ENCODE measurements around the gene ARHGAP9.
"Not testable (repeated sequence)": the region's sequence is repeated elsewhere in the genome, so short reads cannot be mapped to it uniquely, and the experiment has no call there.

ARHGAP9 gene

DNA sequence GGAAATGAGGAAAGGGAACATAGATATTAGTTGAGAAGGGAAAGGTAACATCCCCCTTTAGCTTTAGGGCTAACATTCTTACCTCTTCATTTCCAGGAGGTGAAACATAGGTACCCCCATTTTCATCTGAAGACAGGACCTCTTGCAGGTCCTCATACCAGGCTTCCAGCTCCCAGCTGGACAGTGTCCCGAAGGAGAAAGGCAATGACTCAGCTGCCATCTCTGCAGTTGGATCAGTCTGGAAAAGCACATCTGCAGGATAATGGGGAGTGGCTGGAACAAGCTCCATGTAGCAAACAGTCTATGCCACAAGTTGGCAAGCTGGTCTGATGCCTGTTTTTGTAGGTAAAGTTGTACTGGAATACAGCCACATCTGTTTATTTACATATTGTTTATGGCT is 37.5 kb upstream of the ARHGAP9 start:
- no peak for DNase-seq

DNA sequence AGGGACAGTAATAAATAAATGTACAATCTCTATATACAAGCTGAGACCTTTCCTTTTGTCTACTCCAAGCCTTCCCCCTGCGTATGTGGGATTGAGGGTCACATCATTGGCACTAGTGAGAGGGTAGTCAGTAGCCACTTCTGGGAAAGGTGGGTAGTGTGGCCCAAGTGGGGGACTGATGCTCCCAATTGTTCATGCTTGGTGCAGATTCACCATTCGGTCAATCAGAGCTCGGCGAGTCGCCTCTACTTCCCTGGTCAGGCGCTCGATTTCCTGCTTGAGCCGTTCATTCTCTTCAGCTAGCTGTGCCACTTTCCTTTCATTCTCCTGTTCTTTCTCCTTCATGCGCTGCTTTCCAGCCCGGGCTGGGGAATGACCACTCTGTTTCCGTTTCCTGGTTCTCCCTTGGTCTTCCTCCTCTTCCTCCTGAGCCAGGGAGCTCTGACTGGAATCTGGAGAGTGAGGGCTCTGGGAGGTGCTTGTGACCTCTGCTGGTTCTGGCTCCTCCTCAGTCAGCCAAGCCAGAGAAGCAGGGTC is 37.0 kb upstream of the ARHGAP9 start:
- DNase-seq = no peak

DNA sequence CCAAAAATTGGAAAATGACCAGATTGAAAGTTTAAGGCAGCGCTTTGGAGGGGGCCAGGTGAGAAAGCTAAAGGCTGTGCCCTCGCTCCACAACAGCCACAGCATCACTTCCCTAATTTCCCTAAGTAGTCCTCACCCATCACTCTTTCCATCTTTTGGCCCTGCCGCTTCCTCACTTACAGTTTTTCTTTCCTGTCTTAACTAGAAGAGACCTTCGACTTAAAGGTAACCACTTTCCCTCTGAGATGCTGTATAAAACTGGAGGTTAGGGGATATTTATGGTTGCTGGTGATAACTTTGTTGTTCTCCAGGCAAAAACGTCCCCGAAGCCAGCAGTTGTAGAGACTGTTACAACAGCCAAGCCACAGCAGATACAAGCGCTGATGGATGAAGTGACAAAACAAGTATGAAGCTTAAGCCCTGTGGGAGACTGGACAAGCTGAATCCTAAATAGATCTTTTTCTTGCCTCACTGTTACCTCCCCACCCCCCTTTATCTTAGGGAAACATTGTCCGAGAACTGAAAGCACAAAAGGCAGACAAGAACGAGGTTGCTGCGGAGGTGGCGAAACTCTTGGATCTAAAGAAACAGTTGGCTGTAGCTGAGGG is 36.4 kb upstream of the ARHGAP9 start:
- DNase-seq = no peak

DNA sequence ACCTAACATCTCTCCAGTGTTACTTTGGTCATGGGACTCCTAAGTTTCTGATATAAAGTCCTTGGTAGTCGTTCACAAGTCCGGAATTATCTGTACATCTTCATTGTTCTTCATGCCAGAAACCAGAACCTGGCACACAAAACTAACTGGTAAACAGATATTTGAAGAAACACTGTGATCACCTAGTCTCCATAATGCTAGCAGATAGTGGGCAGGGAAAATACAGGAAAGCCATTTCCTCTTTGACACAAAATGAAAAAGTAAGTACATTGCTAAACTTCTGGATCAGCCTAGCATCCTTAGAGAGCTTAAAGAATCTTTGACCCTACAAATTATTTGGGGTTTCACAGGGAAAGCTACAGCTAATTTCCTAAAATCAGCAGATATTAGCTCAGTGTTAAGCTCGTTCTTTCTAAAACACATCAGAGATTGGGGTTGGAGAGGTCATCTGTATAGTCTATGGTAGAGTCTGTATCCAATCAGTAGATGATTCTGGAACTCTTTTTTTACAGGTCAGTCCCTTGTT is 35.8 kb upstream of the ARHGAP9 start:
- no peak for DNase-seq

DNA sequence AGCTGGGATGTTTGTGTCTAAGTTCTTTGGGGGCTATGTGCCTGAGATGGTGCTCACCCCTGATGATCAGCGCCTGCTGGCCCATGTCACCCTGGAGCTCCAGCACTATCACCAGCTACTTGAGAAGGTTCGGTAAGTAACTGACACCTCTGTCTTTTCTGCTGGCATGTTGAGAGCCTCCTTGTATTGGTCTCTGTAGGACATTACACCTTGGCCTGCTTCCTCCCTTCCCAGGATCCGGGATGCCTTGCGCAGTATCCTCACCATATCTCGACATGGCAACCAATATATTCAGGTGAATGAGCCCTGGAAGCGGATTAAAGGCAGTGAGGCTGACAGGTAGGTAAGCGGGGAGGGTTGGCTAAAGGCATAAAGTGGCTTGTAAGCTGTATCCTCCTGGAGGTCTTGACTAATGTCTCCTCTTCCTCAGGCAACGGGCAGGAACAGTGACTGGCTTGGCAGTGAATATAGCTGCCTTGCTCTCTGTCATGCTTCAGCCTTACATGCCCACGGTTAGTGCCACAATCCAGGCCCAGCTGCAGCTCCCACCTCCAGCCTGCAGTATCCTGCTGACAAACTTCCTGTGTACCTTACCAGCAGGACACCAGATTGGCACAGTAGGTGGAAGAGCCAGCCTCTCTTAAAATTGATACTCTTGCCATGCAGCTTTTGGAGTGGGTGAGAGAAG is 35.2 kb upstream of the ARHGAP9 start:
- DNase-seq = no peak

DNA sequence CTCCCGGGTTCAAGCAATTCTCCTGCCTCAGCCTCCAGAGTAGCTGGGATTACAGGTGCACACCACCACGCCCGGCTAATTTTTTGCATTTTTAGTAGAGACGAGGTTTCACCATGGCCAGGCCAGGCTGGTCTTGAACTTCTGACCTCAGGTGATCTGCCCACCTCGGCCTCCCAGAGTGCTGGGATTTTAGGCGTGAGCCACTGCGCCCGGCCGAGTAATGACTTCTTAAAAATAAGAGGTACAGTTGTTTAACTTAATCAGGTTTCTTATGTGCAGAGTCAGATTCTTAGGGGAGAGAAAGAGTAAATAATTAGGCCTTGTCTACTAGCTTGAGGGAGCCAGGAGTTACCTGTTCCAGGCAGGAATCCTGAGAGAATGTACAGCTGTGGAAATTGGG is 34.6 kb upstream of the ARHGAP9 start:
- DNase-seq = not testable (repeated sequence)

DNA sequence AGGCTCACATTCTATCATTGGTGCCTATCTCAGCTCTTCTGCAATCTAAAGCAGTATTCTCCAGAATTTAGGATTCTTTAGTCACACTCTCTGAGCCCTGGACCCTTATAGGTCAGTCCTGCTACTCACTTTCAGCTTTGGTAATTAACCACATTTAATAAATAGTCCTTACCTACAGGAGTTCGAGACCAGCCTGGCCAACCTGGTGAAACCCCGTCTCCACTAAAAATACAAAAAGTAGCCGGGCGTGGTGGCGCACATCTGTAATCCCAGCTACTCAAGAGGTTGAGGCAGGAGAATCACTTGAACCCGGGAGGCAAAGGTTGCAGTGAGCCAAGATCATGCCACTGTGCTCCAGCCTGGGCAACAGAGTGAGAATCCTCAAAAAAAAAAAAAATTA is 34.0 kb upstream of the ARHGAP9 start:
- not testable (repeated sequence) for DNase-seq

DNA sequence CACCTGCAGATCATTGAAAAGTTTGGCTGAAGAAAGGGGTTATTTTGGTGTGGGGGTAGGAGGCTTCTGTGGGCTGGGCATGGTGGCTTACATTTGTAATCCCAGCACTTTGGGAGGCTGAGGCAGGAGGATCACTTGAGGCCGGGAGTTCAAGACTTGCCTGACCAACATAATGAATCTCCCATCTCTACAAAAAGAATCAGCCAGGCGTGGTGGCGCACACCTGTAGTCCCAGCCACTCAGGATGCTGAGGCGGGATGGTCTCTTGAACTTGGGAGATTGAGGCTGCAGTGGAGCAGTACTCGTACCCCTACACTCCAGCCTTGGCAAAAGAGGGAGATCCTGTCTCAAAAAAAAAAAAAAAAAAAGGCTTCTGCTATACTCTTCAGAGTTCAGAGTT is 33.6 kb upstream of the ARHGAP9 start:
- DNase-seq = no peak

DNA sequence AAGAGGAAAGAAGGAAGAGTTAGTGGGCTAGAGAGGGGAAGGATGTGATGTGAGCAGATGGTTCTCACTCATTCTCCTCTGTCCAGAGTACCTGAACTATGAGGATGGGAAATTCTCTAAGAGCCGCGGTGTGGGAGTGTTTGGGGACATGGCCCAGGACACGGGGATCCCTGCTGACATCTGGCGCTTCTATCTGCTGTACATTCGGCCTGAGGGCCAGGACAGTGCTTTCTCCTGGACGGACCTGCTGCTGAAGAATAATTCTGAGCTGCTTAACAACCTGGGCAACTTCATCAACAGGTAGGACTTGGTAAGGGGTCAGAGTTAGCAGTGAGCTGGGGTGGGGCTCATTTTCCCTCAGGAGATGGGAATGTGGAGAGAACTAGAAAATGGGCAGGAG is 33.0 kb upstream of the ARHGAP9 start:
- no peak for DNase-seq

DNA sequence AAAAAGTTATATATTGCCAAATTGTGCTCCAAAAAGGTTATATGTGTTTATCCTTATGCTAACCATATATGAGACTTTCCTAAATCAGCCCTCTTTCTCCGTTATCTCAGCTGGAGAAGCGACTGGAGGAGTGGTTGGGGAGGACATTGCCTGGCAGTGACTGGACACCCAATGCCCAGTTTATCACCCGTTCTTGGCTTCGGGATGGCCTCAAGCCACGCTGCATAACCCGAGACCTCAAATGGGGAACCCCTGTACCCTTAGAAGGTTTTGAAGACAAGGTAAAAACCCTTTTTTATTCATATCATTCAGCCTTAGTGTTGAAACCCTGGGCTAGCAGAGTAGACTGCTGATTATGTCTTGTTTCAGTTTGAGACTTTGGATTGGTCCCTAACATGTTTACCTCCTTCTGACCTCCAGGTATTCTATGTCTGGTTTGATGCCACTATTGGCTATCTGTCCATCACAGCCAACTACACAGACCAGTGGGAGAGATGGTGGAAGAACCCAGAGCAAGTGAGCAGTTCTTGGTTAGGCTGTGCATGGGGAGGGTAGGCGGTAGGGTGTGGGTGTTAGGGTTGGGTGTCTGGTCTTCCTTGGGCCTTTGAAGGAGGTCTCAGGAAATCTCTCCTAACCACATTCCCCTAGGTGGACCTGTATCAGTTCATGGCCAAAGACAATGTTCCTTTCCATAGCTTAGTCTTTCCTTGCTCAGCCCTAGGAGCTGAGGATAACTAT is 32.1 kb upstream of the ARHGAP9 start:
- no peak for DNase-seq

DNA sequence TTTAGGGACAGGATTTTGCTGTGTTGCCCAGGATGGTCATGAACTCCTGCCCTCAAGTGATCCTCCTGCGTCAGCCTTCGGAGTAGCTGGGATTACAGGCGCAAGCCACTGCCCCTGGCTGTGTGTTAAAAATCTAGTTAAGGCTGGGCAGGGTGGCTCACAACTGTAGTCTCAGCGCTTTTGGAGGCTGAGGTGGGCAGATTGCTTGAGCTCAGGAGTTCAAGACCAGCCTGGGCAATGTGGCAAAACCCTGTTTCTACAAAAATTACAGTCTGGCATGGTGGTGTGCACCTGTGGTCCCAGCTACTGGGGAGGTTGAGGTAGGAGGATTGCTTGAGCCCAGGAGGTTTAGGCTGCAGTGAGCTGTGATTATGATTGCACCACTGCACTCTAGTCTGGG is 31.5 kb upstream of the ARHGAP9 start:
- DNase-seq = no peak

DNA sequence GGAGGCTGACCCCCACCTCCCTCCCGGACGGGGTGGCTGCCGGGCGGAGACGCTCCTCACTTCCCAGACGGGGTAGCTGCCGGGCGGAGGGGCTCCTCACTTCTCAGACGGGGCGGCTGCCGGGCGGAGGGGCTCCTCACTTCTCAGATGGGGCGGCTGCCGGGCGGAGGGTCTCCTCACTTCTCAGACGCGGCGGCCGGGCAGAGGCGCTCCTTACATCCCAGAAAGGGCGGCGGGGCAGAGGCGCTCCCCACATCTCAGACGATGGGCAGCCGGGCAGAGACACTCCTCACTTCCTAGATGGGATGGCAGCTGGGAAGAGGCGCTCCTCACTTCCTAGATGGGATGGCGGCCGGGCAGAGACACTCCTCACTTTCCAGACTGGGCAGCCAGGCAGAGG is 28.1 kb upstream of the ARHGAP9 start:
- DNase-seq = not testable (repeated sequence)

DNA sequence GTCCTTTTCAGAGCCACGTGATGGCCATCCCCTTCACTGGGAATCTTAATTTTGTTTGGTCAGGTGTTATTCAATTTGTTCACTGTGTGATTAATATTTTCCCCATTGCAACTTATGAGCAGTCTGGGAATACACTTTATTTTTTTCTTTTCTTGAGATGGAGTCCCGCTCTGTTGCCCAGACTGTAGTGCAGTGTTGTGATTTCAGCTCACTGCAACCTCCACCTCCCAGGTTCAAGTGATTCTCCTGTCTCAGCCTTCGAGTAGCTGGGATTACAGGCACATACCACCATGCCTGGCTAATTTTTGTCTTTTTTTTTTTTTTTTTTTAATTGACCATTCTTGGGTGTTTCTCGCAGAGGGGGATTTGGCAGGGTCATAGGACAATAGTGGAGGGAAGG is 26.9 kb upstream of the ARHGAP9 start:
- DNase-seq = not testable (repeated sequence)

DNA sequence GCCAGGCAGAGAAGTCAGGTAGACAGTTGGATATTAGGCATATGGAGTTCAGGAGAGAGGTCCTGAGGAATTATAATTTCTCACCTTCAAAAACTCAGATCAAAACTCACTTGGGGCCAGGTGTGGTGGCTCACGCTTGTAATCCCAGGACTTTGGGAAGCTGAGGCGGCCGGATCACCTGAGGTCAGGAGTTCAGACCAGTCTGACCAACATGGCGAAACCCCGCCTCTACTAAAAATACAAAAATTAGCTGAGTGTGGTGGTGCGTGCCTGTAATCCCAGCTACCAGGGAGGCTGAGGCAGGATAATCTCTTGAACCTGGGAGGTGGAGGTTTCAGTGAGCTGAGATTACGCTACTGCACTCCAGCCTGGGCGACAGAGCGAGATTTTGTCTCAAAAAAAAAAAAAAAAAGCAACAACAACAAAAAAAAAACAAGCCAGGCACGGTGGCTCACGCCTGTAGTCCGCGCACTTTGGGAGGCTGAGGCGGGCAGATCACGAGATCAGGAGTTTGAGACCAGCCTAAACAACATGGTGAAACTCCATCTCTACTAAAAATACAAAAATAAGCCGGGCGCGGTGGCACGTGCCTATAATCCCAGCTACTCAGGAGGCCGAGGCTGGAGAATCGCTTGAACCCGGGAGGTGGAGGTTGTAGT is 22.8 kb upstream of the ARHGAP9 start:
- not testable (repeated sequence) for DNase-seq

DNA sequence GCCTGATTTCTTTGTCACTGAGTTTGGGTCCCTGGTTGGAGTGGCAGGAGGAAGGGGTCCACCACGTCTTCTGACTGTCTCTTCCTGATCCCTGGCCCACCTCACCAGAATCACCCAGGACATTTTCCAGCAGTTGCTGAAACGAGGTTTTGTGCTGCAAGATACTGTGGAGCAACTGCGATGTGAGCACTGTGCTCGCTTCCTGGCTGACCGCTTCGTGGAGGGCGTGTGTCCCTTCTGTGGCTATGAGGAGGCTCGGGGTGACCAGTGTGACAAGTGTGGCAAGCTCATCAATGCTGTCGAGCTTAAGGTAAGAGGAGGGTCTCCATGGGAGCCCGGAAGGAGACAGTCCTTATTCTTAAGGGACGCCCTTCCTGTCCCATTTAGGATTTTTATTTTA is 20.5 kb upstream of the ARHGAP9 start:
- no peak for DNase-seq

DNA sequence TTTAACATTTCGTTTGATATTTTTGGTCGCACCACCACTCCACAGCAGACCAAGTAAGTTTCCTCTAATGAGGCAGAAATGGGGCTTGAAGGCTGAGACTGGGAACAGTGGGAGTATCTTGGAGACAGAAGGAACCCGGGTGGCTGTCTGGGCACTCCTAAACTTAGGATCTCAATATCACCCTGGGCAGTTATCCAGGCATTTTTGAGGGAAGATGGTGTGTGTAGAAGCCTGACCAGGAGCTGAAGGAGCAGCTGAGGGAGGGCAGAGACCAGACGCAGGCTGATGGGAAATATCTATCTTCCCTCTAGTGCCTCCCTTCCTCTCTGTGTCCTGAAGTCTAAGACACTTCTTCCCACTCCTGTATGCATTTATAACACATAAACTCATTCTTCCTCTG is 18.9 kb upstream of the ARHGAP9 start:
- DNase-seq = no peak

DNA sequence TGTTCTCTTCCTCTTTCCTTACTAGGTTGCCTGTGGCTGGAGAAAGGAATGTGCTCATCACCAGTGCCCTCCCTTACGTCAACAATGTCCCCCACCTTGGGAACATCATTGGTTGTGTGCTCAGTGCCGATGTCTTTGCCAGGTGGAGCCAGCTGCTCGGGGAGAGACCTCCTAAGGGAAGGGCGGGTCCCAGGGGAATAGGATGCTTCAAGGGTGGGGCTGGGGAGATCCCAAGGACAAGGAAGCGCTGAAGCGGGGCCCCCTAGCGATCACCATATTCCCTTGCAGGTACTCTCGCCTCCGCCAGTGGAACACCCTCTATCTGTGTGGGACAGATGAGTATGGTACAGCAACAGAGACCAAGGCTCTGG is 18.5 kb upstream of the ARHGAP9 start:
- no peak for DNase-seq

DNA sequence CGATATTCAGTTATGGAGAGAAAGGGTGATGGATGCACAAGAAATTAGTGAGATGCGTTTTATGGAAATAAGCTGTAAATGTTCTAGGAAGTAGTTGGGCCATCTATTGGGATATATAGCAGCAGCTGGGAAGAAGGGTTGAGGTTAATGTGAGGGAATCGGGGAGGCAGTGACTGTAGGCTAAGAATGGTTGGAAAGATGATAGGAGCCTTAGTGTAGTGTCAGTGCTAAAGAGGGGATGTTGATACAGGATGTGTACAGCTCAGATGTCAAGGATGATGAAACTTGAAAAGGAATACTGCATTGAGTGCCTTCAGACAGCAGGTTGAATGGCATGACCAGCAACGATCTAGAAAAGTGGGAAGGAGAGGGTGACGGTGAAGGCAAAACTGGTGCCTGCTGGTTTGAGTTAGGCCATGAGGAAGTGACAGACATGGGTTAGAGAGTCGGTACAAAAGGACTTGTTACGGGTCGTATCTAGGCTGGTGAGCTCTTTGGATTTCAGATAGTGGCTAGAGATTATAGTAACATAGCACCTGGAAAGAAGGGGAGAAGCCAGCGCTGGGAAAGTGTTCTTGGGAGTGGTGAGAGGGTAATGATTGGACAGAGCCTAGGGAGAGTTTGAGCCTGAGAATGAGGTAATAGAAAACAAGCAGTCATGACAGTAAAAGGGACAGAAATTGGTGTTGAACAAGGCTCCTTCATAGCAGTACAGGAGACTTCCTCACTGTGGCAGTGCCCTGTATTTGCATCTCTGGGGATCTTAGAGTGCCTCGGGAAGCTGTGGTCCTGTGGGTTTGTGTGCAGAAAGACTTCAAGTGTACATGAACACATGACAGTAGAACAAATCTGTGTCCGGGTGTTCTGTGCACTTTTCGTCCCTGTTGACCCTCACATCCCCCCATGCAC is 17.8 kb upstream of the ARHGAP9 start:
- DNase-seq = no peak

DNA sequence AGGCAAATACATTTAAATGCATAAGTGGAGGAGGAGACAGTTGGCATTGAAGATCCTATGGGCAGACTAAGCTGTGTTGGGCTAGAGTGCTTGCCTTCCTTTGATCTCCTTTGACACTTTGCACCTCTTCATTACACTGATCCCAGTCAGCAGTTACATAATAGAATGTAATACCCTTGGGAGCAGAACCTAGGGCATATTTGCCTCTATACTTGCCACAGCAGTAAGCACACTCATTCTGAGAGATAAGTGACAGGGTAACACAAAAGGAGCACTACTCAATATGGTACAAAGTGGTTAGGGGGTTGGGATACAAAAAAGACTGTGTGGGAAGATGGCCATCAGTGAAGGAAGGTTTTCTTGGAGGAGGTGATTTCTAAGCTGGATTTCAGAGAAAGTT is 17.2 kb upstream of the ARHGAP9 start:
- DNase-seq = no peak

DNA sequence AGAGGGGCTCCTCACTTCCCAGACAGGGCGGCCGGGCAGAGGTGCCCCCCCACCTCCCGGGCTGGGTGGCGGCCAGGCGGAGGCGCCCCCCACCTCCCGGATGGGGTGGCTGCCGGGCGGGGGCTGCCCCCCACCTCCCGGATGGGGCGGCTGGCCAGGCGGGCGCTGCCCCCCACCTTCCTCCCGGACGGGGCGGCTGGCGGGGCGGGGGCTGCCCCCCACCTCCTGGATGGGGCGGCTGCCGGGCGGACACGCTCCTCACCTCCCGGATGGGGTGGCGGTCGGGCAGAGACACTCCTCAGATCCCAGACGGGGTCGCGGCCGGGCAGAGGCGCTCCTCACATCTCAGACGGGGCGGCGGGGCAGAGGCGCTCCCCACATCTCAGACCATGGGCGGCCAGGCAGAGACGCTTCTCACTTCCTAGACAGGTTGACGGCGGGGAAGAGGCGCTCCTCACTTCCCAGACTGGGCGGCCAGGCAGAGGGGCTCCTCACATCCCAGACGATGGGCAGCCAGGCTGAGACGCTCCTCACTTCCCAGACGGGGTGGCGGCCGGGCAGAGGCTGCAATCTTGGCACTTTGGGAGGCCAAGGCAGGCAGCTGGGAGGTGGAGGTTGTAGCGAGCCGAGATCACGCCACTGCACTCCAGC is 15.5 kb upstream of the ARHGAP9 start:
- not testable (repeated sequence) for DNase-seq

DNA sequence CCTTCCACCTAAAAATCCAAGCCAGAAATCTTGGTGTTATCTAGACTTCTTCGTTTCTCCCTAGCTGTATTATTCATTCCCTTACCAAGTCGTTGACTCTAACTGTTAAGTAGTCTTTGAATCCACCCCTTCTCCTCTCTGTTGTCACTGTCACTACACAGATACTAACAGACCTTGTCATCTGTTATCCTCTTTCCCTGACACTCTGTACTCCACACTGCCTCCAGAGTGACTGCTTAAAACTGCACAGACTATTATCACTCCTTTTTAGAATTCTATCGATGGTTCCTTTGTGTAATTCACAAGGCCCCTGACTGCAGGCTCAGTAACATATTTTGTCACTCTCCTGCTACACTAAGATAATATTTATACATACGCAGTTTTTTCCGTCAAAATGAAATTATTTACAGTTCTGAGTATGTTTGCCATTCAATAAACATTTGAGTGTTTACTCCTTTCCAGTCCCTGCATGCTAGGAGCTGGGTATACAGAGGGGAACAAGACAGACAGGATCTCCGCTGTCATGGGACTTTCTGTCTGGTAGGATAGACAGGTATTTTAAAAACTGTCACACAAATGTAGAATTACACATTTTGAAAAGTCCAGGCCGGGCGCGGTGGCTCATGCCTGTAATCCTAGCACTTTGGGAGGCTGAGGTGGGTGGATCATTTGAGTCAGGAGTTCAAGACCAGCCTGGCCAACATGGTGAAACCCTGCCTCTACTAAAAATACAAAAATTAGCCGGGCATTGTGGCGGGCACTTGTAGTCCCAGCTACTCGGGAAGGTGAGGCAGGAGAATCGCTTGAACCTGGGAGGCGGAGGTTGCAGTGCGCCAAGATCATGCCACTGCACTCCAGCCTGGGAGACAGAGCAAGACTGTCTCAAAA is 12.0 kb upstream of the ARHGAP9 start:
- DNase-seq = no peak
